GM11168 (cell line): ENCODE measurements around the gene ASXL3.

Experiments used
- in situ Hi-C: fragments of 300-500 bp; cut with MboI; formaldehyde crosslinking; loops from one replicate; pipeline ENCODE4 v1.12.0; 2022; ENCODE audit warnings: low sequenced_read_pairs; ENCODE audit not compliant: unreplicated experiment

Gene ASXL3

GRCh38 chr18:33577685-33578517 lies at the start of gene ASXL3:
Gene ASXL3 (plus strand): TSS chr18:33578219. CDS start chr18:33578632, 413 bp downstream.
- in situ Hi-C loops = no loop called here

- in situ Hi-C loops = no loop called here
Measured at GRCh38 chr18:33532978-33533377, 45.0 kb upstream of the ASXL3 start.

GRCh38 chr18:33536904-33537303 lies 41.1 kb upstream of the ASXL3 start:
- in situ Hi-C loops = no loop called here

DNA sequence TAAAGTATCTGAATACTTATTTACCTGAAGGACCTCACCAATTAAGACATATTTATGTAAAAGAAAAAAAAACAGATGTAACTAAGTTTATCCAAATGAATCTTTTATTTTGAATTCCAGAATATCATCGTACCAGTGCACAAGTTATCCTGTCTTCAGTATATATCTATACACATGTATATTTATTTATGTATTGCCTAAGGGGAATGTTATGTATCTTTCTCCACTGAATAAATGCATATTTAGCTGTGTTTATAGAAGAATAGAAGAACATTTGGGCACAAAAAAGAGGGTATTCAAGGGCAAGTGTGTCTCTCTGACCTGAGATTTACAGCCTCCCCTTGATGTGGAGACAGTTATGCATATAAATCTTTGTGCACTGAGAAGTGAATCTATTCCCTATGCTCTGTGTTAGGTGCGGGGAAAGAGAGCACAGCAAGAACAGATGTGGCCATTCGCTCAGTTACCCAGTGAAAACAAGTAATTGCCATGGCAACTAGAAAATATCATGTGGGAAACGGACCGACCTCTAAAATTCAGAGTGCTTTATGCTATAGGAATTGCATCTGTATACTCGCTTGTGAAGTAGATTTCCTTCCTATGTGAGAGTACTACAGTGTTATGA lies 39.5 kb upstream of the ASXL3 start:
- in situ Hi-C loops = no loop called here

DNA sequence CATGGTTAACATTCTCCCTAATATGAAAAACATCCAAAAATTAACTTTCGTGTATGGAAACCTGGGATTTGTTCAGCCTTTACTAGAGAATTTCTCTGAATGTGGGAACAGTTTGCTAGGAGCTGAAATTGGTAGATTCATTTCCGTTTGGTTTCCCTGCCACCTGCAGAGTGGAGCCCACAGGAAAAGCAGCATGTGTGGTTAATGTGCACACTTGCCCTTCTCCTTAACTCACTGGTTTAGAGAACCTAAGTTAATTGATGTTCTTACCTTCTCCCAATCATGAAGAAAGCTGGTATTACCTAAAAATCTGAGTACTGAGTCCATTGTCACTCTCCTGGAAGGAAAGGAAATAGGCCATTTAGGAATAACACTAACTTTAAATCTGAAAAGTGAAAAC lies 37.6 kb upstream of the ASXL3 start:
- in situ Hi-C loops = no loop called here

DNA sequence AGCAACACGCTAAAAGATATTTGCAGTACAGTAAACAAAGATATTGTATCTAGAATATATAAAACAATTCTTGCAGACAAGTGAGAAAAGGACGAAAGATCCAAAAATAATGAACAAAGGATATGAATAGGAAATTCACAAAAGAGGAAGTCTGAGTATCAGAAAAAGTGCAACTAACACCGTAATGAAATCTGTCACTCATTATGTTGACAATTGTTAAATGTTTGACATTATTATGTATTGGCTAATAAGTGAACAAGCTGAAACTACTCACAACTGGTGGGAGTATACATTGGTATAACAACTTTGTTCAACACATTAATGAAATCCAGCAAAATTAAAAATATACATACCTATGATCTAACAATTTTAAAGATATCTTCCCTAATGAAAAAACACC lies 36.7 kb upstream of the ASXL3 start:
- in situ Hi-C loops = no loop called here

DNA sequence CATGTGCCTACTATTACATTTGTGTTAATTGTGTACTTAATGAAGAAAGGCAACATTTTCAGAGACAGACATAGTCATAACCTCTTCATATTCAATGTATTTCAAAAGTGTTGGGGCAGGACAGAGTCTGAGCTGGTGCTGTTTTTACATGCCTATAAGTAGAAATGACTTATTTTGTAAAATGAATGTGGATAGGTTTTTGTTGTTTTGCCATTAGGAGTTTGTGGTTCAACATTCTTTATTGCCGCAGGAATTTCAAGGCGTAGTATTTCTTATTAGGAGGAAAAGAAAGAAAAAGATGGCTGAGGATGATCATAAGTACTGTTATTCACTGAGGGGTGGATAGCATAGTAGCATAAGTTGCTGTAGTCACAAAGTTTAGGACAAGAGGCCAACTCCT lies 21.2 kb upstream of the ASXL3 start:
- in situ Hi-C loops = no loop called here

DNA sequence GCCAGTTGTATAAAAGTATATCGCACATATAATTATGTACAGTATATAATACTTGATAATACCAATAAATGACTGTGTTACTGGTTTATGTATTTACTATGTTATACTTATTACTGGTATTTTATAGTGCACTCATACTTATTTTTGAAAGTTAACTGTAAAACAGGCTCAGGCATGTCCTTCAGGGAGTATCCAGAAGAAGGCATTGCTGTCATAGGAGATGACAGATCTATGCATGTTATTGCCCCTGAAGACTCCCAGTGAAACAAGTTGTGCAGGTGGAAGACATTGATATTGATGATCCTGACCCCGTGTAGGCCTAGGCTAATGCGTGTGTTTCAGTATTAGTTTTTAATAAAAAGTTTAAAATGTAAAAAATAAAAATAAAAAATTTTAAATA lies 20.3 kb upstream of the ASXL3 start:
- in situ Hi-C loops = no loop called here

DNA sequence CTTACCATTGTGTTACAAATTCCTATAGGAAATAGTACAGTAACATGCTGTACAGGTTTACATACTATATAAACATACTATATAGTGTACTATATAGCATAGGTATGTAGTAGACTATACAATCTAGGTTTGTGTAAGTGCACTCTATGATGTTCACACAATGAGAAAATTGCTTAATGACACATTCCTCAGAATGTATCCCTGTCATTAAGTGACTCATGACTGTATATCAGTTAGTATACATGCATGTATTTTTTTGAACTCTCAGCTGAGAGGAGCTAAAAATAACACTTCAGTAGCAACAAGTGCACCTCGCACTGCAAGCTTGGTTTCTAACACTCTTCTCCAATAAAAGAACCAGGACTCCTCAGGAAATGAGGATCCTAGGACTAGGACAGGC lies 19.5 kb upstream of the ASXL3 start:
- in situ Hi-C loops = no loop called here

DNA sequence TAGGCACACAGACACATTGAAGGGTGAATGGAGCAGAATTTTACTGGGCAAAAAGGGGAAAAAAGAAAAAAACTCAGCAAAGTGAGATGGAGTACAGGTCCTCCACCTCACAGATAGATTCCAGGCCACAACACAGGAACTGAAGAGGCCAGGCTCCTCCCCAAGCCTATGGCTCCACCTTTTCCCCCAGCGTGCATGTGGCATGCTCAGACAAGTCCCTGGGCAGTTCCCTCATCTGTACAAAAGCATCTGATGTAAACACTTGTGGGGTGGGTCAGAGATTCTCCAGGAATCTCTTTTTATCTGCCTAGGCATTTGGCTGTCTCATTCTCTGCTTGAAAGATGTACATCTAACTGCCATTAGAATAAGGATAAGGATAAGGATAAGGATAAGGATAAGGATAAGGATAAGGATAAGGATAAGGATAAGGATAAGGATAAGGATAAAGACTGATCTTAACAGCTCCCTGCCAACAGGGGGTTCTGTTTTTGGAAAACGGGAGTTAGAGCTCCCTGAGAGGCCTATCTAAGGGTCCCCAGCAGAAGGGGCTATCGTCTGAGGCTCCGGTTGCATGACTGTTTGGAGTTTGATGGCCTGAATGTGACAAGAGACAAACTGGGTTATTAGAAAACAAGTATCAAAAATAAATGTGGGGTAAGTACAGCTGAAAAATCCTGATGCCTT lies 17.2 kb upstream of the ASXL3 start:
- in situ Hi-C loops = no loop called here

GRCh38 chr18:33562741-33563140 lies 15.3 kb upstream of the ASXL3 start:
- in situ Hi-C loops = no loop called here

DNA sequence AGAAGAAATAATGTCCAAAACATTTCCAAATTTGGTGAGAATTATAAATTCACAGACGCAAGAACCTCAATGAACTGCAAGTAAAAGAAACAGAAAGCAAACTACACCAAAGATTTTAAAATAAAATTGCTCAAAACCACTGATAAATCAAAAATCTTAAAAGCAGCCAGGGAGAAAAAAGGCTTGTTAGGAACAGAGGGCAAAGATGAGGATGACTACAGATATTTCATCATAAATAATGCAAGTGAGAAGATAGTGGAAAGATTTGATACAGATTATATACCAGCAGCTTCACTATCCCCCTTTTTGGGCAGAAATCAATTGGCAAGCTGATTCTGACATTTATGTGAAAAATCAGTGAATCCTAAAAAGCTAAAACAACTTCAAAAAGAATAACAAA lies 10.3 kb upstream of the ASXL3 start:
- in situ Hi-C loops = no loop called here

DNA sequence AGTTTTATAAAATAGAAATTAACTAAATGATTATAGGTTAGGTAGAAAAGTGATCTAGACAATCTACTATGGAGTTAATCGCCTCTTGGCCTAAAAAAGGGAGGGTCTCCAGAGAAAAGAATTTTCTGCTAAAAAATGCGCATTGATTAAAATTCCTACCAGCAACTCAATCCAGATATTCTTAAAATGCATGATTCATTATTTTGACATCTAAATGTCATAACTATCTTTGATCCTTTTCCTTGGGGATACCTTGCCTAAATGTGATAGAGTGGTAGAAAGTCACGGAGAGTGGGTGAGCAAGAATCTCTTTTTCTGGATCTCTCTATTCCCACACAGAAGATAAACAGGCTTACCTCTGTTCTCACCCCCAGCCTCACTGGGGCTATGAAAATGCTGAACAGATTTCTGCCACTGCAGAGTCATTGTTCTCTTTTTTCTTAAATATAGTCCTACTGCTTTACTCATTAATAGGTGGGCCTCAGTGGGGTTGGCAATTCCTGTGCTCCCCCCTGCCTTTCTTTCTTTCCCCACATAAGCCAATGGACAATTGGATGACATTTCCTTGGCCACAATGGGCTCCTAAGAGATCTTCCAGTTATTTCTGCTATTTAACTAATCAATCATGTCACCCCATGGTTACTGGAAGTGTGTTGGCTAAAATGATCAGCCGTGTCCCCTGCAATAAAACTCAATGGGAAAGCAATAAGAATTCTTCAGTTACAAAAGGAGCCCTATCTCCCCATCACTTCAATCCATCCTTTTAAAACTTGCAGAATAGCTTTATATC lies 5.8 kb upstream of the ASXL3 start:
- in situ Hi-C loops = no loop called here

GRCh38 chr18:33573193-33573592 lies 4.8 kb upstream of the ASXL3 start:
- in situ Hi-C loops = no loop called here

DNA sequence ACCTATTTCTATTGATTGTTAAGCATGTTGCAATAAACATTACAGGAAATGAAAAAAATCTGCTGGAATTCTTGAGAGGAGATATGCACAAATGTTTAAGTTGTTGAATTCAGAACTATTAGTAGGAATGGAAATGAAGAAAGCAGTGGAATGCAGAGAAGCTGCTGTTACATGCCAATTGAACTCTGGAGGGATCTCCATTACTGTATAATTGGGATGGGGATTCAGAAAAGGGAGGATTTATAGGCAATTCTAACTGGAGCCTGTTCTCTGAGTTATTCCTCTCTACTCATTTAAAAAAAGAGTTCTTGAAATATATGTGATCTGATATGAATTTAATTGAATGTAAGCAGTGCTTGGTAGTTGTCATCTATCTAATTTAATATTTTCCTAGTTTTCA lies 2.6 kb upstream of the ASXL3 start:
- in situ Hi-C loops = no loop called here

DNA sequence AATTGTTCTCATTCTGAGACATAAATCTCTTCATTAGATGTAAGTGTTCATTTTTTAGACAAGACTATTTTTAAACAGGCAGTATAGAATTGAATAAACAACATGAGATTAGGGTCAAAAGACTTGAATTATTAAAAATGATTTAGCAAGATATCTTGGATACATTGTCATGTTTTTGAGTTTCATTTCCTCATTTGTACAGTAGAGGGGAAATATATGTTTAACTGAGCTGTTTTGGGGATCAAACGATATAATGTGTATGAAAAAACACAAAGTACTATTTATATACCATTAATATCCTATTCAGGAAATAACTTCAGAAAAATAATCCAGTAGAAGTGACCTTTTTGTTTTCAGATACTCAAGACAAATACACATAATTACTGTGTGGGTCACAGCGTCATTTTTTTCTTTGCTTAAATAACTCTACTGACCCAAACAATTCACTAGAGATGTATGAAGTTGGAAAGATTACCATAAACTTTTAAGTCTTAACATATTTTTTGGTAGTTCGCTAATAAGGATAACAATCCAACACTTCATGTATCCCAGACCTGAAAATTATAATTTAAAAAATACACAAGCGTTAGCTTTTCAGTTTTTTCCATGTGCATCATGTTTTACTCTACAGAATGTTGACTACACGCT lies 896 bp upstream of the ASXL3 start:
- in situ Hi-C loops = no loop called here

GRCh38 chr18:33578518-33579348 lies 714 bp downstream of the ASXL3 start:
- in situ Hi-C loops = no loop called here

DNA sequence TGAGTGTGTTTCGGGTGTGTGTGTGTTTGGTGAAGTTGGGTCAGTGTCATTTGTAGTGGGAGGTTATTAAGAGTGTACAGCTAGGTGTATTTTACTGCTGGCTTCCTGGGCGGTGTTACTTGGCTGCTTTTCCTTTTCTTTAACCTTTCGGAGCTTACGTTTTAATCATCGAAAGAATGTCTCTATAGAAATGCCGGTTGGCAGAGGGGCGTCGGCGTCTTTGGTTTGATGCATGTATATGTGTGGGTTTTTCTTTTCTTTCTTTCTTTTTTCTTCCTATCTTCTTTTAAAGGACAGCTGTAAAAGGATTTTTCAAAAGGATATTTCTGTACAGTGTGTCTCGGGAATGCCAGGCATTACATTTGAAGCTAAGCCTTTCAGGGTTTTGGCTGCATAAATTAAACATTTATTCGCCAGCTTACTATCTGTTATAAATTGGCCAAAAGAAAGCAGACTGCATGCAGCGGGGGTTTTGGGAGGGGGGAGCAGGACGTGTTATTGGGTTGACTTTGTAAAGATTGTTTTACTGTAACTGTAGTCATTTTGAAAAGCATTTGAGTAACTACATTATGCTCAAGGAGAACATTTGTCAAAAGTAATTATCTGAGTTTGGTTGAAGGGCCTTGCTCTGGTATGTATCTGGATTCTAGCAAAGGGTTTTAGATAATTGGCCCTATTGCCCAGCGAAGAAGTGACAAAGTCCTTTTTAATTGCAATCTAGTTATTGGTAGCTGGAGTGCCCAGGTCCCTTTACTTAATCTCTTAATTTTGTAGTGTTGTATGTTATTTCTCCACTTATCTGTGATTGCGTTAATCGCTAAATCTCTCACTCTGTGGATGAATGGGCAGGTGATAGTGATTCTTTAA lies 1.6 kb downstream of the ASXL3 start:
- in situ Hi-C loops = no loop called here
